ENCODE measurements around the gene PCCA. TPM values are rescaled to one million over a fixed set of nuclear protein-coding genes. Genes with fewer than 3 reads are reported as not detected.
"Not testable (repeated sequence)": the region's sequence is repeated elsewhere in the genome, so short reads cannot be mapped to it uniquely, and the experiment has no call there.

PCCA gene
- total RNA-seq, 4 donors from 2014 or later = 34.6 to 58.4 (median 40.1) TPM

DNA sequence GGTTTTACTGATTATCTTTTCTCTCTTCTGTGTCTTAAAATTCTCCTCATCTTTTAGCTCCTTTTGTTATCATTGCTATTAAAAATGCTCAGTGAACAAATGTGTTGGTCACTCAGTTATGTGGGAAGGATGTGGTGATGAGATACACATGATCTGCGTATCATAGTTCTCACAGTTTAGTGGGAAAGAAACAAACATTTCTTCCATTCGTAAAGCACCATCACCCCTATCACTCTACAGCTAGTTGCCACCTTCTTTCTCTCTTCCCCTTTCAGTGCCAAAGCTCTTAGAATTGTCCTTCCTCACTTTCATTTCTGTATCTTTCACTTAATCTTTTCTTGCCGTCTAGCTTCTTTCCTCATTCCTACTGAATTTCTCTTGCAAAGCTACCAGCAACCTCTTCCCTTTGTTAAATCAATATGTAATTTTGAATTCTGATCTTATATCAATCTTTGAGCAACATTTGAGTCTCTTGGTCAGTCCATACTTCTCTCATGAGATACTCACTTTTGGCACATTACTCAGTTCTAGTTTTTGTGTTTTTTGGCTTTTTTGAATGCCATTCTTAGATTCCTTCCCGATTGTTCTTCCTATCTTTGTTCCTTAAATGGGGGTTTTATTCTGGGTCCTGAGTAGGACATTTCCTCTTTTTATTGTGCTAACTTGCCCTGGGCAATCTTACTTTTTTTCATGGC lies 122.3 kb downstream of the PCCA start:
- TF ChIP-seq POLR2A (IDR thresholded peaks at IDR 0.05) (no peak), EP300 (IDR thresholded peaks at IDR 0.05) (no peak), POLR2AphosphoS5 (IDR thresholded peaks at IDR 0.05) (no peak)
- TF ChIP-seq, protein P1, sequence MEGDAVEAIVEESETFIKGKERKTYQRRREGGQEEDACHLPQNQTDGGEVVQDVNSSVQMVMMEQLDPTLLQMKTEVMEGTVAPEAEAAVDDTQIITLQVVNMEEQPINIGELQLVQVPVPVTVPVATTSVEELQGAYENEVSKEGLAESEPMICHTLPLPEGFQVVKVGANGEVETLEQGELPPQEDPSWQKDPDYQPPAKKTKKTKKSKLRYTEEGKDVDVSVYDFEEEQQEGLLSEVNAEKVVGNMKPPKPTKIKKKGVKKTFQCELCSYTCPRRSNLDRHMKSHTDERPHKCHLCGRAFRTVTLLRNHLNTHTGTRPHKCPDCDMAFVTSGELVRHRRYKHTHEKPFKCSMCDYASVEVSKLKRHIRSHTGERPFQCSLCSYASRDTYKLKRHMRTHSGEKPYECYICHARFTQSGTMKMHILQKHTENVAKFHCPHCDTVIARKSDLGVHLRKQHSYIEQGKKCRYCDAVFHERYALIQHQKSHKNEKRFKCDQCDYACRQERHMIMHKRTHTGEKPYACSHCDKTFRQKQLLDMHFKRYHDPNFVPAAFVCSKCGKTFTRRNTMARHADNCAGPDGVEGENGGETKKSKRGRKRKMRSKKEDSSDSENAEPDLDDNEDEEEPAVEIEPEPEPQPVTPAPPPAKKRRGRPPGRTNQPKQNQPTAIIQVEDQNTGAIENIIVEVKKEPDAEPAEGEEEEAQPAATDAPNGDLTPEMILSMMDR (IDR thresholded peaks at IDR 0.05) = no peak
- H3K27ac ChIP-seq = no peak overlapping the region
- no peak for ATAC-seq
- H3K4me1 ChIP-seq = no peaks in the 10 kb centered on the region
- H3K4me3 ChIP-seq = no peak overlapping the region
- WGBS, 2 donors (ENCODE audit: low coverage in 1 of 2) = 78 to 86% methylated on average over 4 of the region's 4 CpGs
- no peaks in the 10 kb centered on the region for H3K9me3 ChIP-seq
- no peaks in the 10 kb centered on the region for H3K27me3 ChIP-seq
- peaks cover 0 to 47% of the 10 kb centered on the region in 2 donors for H3K36me3 ChIP-seq

DNA sequence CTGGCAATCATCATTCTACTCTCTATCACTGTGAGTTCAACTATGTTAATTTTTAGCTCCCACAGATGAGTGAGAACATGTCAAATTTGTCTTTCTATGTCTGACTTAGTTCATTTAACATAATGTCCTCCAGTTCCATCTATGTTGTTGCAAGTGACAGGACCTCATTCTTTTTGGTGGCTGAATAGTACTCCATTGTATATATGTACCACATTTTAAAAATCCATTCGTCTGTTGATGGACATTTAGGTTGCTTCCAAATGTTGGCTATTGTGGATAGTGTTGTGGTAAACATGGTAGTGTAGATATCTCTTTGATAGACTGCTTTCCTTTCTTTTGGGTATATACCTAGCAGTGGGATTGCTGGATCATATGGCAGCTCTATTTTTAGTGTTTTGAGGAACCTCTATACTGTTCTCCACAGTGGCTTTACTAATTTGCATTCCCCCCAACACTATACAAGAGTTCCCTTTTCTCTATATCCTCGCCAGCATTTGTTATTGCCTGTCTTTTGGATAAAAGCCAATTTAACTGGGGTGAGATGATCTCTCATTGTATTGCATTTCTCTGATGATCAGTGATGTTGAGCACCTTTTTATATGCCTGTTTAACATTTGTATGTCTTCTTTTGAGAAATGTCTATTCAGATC lies 124.1 kb downstream of the PCCA start:
- H3K36me3 ChIP-seq = peaks cover 0 to 49% of the 10 kb centered on the region in 2 donors
- no peaks in the 10 kb centered on the region for H3K9me3 ChIP-seq
- H3K4me3 ChIP-seq = no peak overlapping the region
- no peak for ATAC-seq
- TF ChIP-seq EP300 (IDR thresholded peaks at IDR 0.05) = no peak
- TF ChIP-seq POLR2AphosphoS5 (IDR thresholded peaks at IDR 0.05) = no peak
- TF ChIP-seq POLR2A (IDR thresholded peaks at IDR 0.05) = no peak
- H3K4me1 ChIP-seq = no peaks in the 10 kb centered on the region
- 80 to 100% methylated on average over 1 to 2 of the region's 2 CpGs for WGBS, 2 donors (ENCODE audit: low coverage in 1 of 2)
- no peaks in the 10 kb centered on the region for H3K27me3 ChIP-seq
- H3K27ac ChIP-seq = no peak overlapping the region

DNA sequence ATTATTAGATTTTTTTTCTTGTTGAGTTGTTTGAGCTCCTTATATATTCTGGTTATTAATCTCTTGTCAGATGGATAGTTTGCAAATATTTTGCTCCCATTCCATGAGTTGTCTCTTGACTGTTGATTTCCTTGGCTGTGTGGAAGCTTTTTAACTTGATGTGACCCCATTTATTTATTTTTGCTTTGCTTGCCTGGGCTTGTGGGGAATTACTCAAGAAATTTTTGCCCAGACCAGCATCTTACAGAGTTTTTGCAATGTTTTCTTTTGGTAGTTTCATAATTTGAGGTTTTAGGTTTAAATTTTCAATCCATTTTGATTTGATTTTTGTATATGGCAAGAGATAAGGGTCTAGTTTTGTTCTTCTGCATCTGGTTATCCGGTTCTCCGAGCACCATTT lies 124.7 kb downstream of the PCCA start:
- ATAC-seq = no peak
- Histone ChIP-seq H3K27ac (no peak overlapping the region), H3K36me3 (peaks cover 0 to 49% of the 10 kb centered on the region in 2 donors), H3K9me3 (no peaks in the 10 kb centered on the region), H3K27me3 (no peaks in the 10 kb centered on the region), H3K4me1 (no peaks in the 10 kb centered on the region), H3K4me3 (no peak overlapping the region)
- TF ChIP-seq POLR2A (IDR thresholded peaks at IDR 0.05) (no peak), EP300 (IDR thresholded peaks at IDR 0.05) (no peak), POLR2AphosphoS5 (IDR thresholded peaks at IDR 0.05) (no peak)
- TF ChIP-seq, protein P1 (IDR thresholded peaks at IDR 0.05) = no peak
- WGBS, 2 donors (ENCODE audit: low coverage in 1 of 2) = 97 to 100% methylated on average over 1 to 2 of the region's 2 CpGs

DNA sequence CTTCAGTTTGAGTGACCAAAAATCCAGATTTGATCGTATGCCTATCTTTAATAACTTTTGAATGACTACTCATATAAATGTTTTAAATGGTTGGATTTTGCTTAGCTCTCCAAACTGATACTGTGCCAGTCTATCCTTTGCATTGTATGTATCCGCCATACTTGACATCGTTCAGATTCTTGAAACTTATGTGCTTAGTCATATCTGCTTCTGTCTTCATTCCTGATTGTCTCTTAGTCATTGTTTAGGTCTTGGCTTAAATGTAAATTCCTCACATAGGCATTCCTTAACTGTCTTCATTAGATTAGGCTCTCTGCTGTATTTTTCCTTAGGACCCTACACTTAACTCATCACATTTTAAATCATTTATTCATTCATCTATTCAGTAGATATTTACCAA lies 126.0 kb downstream of the PCCA start:
- H3K27ac ChIP-seq = no peak overlapping the region
- H3K27me3 ChIP-seq = no peaks in the 10 kb centered on the region
- no peaks in the 10 kb centered on the region for H3K4me1 ChIP-seq
- 83 to 100% methylated on average over 3 of the region's 3 CpGs for WGBS, 2 donors (ENCODE audit: low coverage in 1 of 2)
- no peak for ATAC-seq
- H3K4me3 ChIP-seq = no peak overlapping the region
- peaks cover 0 to 43% of the 10 kb centered on the region in 2 donors for H3K36me3 ChIP-seq
- H3K9me3 ChIP-seq = no peaks in the 10 kb centered on the region
- TF ChIP-seq POLR2A (IDR thresholded peaks at IDR 0.05) = no peak
- TF ChIP-seq POLR2AphosphoS5 (IDR thresholded peaks at IDR 0.05) = no peak
- TF ChIP-seq EP300 (IDR thresholded peaks at IDR 0.05) = no peak

DNA sequence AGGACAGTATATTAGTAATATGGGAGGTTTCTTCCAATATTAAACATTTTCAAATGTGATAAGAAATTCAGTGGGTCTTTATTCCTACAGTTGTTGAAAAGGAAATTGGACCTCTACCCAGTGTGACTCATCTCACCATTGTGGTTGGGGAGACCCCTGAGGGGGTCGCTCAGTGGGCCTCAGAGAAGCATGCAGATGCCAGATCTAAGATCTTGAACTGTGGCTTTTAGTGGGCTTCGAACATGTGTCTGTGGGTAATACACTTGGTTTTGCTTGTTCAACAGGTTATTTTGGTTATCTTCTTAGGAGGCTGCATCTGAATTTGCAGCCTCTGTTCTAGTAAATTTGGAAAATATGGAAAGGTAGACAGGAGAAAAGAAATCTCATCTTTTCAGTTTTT lies 132.3 kb downstream of the PCCA start:
- peaks cover 0 to 9% of the 10 kb centered on the region in 2 donors for H3K36me3 ChIP-seq
- ATAC-seq = no peak
- H3K4me1 ChIP-seq = no peaks in the 10 kb centered on the region
- TF ChIP-seq, protein P1 (IDR thresholded peaks at IDR 0.05) = no peak
- TF ChIP-seq POLR2AphosphoS5 (IDR thresholded peaks at IDR 0.05) (no peak), EP300 (IDR thresholded peaks at IDR 0.05) (no peak), POLR2A (IDR thresholded peaks at IDR 0.05) (no peak)
- H3K9me3 ChIP-seq = no peaks in the 10 kb centered on the region
- H3K27ac ChIP-seq = no peak overlapping the region
- H3K27me3 ChIP-seq = no peaks in the 10 kb centered on the region
- no peak overlapping the region for H3K4me3 ChIP-seq
- WGBS, 2 donors (ENCODE audit: low coverage in 1 of 2) = 71 to 100% methylated on average over 1 to 2 of the region's 2 CpGs

DNA sequence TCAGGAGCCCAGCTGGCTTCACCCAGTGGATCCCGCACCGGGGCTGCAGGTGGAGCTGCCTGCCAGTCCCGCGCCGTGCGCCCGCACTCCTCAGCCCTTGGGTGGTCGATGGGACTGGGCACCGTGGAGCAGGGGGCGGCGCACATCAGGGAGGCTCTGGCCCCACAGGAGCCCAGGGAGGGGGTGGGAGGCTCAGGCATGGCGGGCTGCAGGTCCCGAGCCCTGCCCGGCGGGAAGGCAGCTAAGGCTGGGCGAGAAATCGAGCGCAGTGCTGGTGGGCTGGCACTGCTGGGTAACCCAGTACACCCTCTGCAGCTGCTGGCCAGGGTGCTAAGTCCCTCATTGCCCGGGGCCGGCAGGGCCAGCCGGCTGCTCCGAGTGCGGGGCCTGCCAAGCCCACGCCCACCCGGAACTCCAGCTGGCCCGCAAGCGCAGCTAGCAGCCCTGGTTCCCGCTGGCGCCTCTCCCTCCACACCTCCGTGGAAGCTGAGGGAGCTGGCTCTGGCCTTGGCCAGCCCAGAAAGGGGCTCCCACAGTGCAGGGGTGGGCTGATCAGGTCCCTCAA lies 135.2 kb downstream of the PCCA start:
- not testable (repeated sequence) for H3K27ac ChIP-seq, H3K4me3 ChIP-seq, ATAC-seq, H3K36me3 ChIP-seq, H3K27me3 ChIP-seq, H3K4me1 ChIP-seq, H3K9me3 ChIP-seq
- no CpG with 5 or more reads among the region's 30 CpGs for WGBS, 2 donors (ENCODE audit: low coverage in 1 of 2)
